DMS53 (cell line): ENCODE data around the gene SCP2.

Experiments
- DNase-seq: peaks from one replicate; lab custom pipeline; 2025; lab: John Stamatoyannopoulos, UW

Gene SCP2

GRCh38 chr1:53067886-53068285 lies 140.8 kb downstream of the SCP2 start:
- no peak for DNase-seq

GRCh38 chr1:53068314-53069099 lies 141.4 kb downstream of the SCP2 start:
- no peak for DNase-seq

GRCh38 chr1:53069265-53069662 lies 142.2 kb downstream of the SCP2 start:
- no peak for DNase-seq

- DNase-seq = no peak
Observed at GRCh38 chr1:53069663-53070327, 142.7 kb downstream of the SCP2 start.

- no peak for DNase-seq
Observed at GRCh38 chr1:53070621-53071020, 143.5 kb downstream of the SCP2 start.

- DNase-seq = no peak
Observed at GRCh38 chr1:53071167-53071865, 144.2 kb downstream of the SCP2 start.

GRCh38 chr1:53071915-53072314 lies 144.8 kb downstream of the SCP2 start:
- DNase-seq = no peak

GRCh38 chr1:53073287-53073686 lies 146.2 kb downstream of the SCP2 start:
- DNase-seq = no peak

GRCh38 chr1:53073868-53074311 lies 146.8 kb downstream of the SCP2 start:
- DNase-seq = no peak

GRCh38 chr1:53074313-53075154 lies 147.5 kb downstream of the SCP2 start:
- no peak for DNase-seq

- DNase-seq = no peak
Observed at GRCh38 chr1:53075206-53075605, 148.1 kb downstream of the SCP2 start.

- no peak for DNase-seq
Observed at GRCh38 chr1:53075761-53076163, 148.7 kb downstream of the SCP2 start.

GRCh38 chr1:53076165-53076564 lies 149.1 kb downstream of the SCP2 start:
- no peak for DNase-seq

GRCh38 chr1:53076721-53077598 lies 149.9 kb downstream of the SCP2 start:
- no peak for DNase-seq

- DNase-seq = no peak
Observed at GRCh38 chr1:53077599-53077965, 150.5 kb downstream of the SCP2 start.

- no peak for DNase-seq
Observed at GRCh38 chr1:53078333-53079101, 151.4 kb downstream of the SCP2 start.

GRCh38 chr1:53079251-53079650 lies 152.2 kb downstream of the SCP2 start:
- no peak for DNase-seq

- no peak for DNase-seq
Observed at GRCh38 chr1:53080041-53080440, 153.0 kb downstream of the SCP2 start.

GRCh38 chr1:53080769-53081168 lies 153.7 kb downstream of the SCP2 start:
- no peak for DNase-seq

GRCh38 chr1:53081384-53082066 lies 154.4 kb downstream of the SCP2 start:
- DNase-seq = no peak
